Measurements from ENCODE around the gene WNT11. TPM values are rescaled to one million over a fixed set of nuclear protein-coding genes. Genes with fewer than 3 reads are reported as not detected.

WNT11 gene
- total and polyA plus RNA-seq, 2 of the 13 experiments (the other 11 are each of a cell fraction or from before 2014, with no cell fraction given): 0.34 to 0.66 TPM

DNA sequence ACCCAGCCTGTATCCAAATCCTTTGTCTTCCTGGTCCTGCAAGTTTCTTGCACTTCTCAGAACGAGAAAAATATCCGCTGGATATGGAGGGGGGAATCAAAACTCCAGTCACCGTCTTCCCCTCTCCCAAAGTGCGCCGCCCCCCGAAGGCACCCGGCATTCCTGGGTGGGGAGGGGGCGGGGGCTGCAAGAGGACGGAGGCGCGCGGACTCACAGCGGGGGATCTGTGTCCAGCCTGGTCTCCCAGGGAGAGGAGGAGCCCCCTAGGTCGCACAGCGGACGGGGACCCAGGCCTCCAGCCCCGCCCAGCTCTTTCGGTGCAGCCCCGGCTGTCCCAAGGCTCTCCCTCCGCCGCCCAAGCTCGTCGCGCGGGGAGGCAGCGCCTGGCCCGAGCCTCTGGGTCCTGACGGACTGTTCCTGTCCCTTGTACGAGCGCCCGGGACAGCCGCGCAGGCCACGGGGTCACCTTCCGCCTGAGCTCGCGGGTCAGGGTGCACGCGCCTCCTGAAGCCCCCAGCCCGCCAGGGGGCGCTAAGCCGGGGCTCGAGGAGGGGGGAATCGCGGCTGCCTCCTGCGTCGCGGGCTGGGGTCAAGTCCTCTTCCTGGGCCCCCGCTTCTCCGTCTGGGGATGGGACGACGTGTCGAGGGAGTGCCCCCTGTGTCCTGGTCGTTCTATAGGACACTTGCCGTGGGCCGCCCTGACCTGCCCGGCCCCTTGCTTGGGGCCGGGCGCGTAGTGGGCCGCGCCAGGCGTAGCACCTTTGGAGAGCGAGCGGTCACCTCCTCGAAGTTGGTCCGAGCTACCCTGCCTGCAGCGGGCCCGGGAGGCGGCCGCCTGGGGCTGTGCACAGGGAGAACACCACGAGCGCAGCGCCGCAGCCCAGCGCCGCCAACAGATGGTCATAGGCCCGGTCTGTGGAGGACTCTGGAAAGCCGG, 2.4 kb upstream of the WNT11 start (continued):
- TF ChIP-seq, protein P1, sequence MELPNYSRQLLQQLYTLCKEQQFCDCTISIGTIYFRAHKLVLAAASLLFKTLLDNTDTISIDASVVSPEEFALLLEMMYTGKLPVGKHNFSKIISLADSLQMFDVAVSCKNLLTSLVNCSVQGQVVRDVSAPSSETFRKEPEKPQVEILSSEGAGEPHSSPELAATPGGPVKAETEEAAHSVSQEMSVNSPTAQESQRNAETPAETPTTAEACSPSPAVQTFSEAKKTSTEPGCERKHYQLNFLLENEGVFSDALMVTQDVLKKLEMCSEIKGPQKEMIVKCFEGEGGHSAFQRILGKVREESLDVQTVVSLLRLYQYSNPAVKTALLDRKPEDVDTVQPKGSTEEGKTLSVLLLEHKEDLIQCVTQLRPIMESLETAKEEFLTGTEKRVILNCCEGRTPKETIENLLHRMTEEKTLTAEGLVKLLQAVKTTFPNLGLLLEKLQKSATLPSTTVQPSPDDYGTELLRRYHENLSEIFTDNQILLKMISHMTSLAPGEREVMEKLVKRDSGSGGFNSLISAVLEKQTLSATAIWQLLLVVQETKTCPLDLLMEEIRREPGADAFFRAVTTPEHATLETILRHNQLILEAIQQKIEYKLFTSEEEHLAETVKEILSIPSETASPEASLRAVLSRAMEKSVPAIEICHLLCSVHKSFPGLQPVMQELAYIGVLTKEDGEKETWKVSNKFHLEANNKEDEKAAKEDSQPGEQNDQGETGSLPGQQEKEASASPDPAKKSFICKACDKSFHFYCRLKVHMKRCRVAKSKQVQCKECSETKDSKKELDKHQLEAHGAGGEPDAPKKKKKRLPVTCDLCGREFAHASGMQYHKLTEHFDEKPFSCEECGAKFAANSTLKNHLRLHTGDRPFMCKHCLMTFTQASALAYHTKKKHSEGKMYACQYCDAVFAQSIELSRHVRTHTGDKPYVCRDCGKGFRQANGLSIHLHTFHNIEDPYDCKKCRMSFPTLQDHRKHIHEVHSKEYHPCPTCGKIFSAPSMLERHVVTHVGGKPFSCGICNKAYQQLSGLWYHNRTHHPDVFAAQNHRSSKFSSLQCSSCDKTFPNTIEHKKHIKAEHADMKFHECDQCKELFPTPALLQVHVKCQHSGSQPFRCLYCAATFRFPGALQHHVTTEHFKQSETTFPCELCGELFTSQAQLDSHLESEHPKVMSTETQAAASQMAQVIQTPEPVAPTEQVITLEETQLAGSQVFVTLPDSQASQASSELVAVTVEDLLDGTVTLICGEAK (IDR thresholded peaks at IDR 0.05): no peak
- TF ChIP-seq, protein P1 (CRISPR knock-in tag; IDR thresholded peaks at IDR 0.05): no peak; the same call in 1 of the 2 replicates
- no peak; the same call in 1 of the 2 replicates for TF ChIP-seq ZNF234 (CRISPR knock-in tag; conservative IDR thresholded peaks at IDR 0.05)
- peak; percentile 70; the same call in 1 of the 2 replicates for TF ChIP-seq ZFP90 (CRISPR knock-in tag; IDR thresholded peaks at IDR 0.05; ENCODE audit: borderline replicate concordance)
- TF ChIP-seq, protein P2, sequence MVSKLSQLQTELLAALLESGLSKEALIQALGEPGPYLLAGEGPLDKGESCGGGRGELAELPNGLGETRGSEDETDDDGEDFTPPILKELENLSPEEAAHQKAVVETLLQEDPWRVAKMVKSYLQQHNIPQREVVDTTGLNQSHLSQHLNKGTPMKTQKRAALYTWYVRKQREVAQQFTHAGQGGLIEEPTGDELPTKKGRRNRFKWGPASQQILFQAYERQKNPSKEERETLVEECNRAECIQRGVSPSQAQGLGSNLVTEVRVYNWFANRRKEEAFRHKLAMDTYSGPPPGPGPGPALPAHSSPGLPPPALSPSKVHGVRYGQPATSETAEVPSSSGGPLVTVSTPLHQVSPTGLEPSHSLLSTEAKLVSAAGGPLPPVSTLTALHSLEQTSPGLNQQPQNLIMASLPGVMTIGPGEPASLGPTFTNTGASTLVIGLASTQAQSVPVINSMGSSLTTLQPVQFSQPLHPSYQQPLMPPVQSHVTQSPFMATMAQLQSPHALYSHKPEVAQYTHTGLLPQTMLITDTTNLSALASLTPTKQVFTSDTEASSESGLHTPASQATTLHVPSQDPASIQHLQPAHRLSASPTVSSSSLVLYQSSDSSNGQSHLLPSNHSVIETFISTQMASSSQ (IDR thresholded peaks at IDR 0.05; ENCODE audit: low read depth): no peak
- TF ChIP-seq, protein P2 (CRISPR knock-in tag; IDR thresholded peaks at IDR 0.05; ENCODE audit: borderline replicate concordance): no peak
- TF ChIP-seq ZNF343 (CRISPR knock-in tag; IDR thresholded peaks at IDR 0.05): no peak
- TF ChIP-seq, protein P3, sequence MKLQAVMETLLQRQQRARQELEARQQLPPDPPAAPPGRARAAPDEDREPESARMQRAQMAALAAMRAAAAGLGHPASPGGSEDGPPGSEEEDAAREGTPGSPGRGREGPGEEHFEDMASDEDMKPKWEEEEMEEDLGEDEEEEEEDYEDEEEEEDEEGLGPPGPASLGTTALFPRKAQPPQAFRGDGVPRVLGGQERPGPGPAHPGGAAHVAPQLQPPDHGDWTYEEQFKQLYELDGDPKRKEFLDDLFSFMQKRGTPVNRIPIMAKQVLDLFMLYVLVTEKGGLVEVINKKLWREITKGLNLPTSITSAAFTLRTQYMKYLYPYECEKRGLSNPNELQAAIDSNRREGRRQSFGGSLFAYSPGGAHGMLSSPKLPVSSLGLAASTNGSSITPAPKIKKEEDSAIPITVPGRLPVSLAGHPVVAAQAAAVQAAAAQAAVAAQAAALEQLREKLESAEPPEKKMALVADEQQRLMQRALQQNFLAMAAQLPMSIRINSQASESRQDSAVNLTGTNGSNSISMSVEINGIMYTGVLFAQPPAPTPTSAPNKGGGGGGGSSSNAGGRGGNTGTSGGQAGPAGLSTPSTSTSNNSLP (IDR thresholded peaks at IDR 0.05; ENCODE audit: low read depth, low read length): no peak
- TF ChIP-seq REXO4 (CRISPR knock-in tag; IDR thresholded peaks at IDR 0.05; ENCODE audit: borderline replicate concordance): no peak
- TF ChIP-seq, protein P4, sequence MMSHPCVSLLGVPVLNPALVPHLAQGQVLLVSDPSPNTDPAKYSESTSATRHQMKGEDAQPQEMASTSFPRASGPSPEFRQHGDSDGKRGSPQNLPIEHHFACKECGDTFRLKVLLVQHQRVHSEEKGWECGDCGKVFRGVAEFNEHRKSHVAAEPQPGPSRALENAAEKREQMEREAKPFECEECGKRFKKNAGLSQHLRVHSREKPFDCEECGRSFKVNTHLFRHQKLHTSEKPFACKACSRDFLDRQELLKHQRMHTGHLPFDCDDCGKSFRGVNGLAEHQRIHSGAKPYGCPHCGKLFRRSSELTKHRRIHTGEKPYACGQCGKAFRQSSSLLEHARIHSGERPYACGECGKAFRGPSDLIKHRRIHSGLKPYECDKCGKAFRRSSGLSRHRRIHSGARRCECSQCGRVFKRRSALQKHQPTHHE (CRISPR knock-in tag; IDR thresholded peaks at IDR 0.05; ENCODE audit: borderline replicate concordance): no peak
- 0 out of 2 replicates have a peak, but pooled peaks have one; percentile 32 for TF ChIP-seq NCOA1 (CRISPR knock-in tag; IDR thresholded peaks at IDR 0.05)
